HEK293 (cell line): ENCODE results near the gene ITGA2.

Experiments used
- CTCF ChIA-PET: fragments of 350-600 bp; formaldehyde crosslinking; extraction: SDS; loops from one replicate; lab custom pipeline; 2021; ENCODE audit warnings: antibody characterized with exemption; lab: Yijun Ruan, JAX
- POLR2A ChIA-PET: fragments of 300-600 bp; formaldehyde crosslinking; extraction: SDS; loops from one replicate; lab custom pipeline; 2020; ENCODE audit warnings: antibody characterized with exemption, inconsistent platforms; lab: Yijun Ruan, JAX
- H3K27ac ChIP-seq: fragments of 200-500 bp; sonication (Bioruptor generic); 2 replicates; pipeline ENCODE4 v1.5.1; 2014; ENCODE audit warnings: low read depth, low read length, control low read depth, inconsistent platforms; ENCODE audit errors: extremely low read depth
- H3K36me3 ChIP-seq, 2 experiments: fragments of 200-500 bp in 1 of 2; sonication (Bioruptor generic) in 1 of 2; 1 replicate in 1 of 2; 2 replicates in 1 of 2; pipeline ENCODE4 v1.5.1; 2014 to 2017; ENCODE audit warnings: inconsistent platforms in 2 of 2, low read length in 2 of 2; ENCODE audit not compliant: control insufficient read depth in 2 of 2, insufficient read depth in 1 of 2
- H3K4me1 ChIP-seq: fragments of 200-500 bp; sonication (Bioruptor generic); 2 replicates; pipeline ENCODE4 v1.5.1; 2014; ENCODE audit warnings: mild to moderate bottlenecking, low read length, inconsistent platforms; ENCODE audit not compliant: control insufficient read depth, insufficient read depth
- H3K4me3 ChIP-seq: 2 replicates; pipeline ENCODE4 v1.5.1; 2011; ENCODE audit warnings: low read depth, mild to moderate bottlenecking, control low read depth, low read length, moderate library complexity
- H3K9me3 ChIP-seq: fragments of 200-500 bp; sonication (Bioruptor generic); 2 replicates; pipeline ENCODE4 v1.5.1; 2014; ENCODE audit warnings: low read depth, low read length, inconsistent platforms; ENCODE audit not compliant: control insufficient read depth, insufficient read depth
- KLF1 ChIP-seq: fragments of 450-650 bp; formaldehyde crosslinking; IDR thresholded peaks from 2 replicates; pipeline ENCODE4 v1.5.1; 2016; ENCODE audit warnings: missing biosample characterization, missing genetic modification characterization
- OSR2 ChIP-seq: fragments of 450-650 bp; formaldehyde crosslinking; IDR thresholded peaks from 2 replicates; pipeline ENCODE4 v1.5.1; 2016; ENCODE audit warnings: missing biosample characterization, missing genetic modification characterization
- PRDM4 ChIP-seq: fragments of 450-650 bp; formaldehyde crosslinking; IDR thresholded peaks from 2 replicates; pipeline ENCODE4 v1.5.1; 2017; ENCODE audit warnings: missing biosample characterization, missing genetic modification characterization
- SCRT1 ChIP-seq: fragments of 450-650 bp; formaldehyde crosslinking; IDR thresholded peaks from 2 replicates; pipeline ENCODE4 v1.5.1; 2016; ENCODE audit warnings: missing biosample characterization, missing genetic modification characterization, borderline replicate concordance
- ZBTB20 ChIP-seq: fragments of 450-650 bp; formaldehyde crosslinking; IDR thresholded peaks from 2 replicates; pipeline ENCODE4 v1.5.1; 2016; ENCODE audit warnings: missing biosample characterization, missing genetic modification characterization
- ZBTB6 ChIP-seq: fragments of 450-650 bp; formaldehyde crosslinking; IDR thresholded peaks from 2 replicates; pipeline ENCODE4 v1.5.1; 2017; ENCODE audit warnings: missing biosample characterization, missing genetic modification characterization
- ZBTB7A ChIP-seq: fragments of 450-650 bp; formaldehyde crosslinking; IDR thresholded peaks from 2 replicates; pipeline ENCODE4 v1.5.1; 2016; ENCODE audit warnings: low read depth, missing biosample characterization, missing genetic modification characterization
- ZFP37 ChIP-seq: fragments of 450-650 bp; formaldehyde crosslinking; IDR thresholded peaks from 2 replicates; pipeline ENCODE4 v1.5.1; 2016; ENCODE audit warnings: missing biosample characterization, missing genetic modification characterization
- ZNF121 ChIP-seq: fragments of 450-650 bp; formaldehyde crosslinking; IDR thresholded peaks from 2 replicates; pipeline ENCODE4 v1.5.1; 2016; ENCODE audit warnings: missing biosample characterization, missing genetic modification characterization
- ZNF132 ChIP-seq: fragments of 450-650 bp; formaldehyde crosslinking; IDR thresholded peaks from 2 replicates; pipeline ENCODE4 v1.5.1; 2017; ENCODE audit warnings: missing biosample characterization, missing genetic modification characterization, borderline replicate concordance
- ZNF146 ChIP-seq: fragments of 450-650 bp; formaldehyde crosslinking; IDR thresholded peaks from 2 replicates; pipeline ENCODE4 v1.5.1; 2016; ENCODE audit warnings: missing biosample characterization, missing genetic modification characterization
- ZNF2 ChIP-seq: fragments of 450-650 bp; formaldehyde crosslinking; IDR thresholded peaks from 2 replicates; pipeline ENCODE4 v1.5.1; 2016; ENCODE audit warnings: missing biosample characterization, missing genetic modification characterization
- ZNF24 ChIP-seq: fragments of 450-650 bp; formaldehyde crosslinking; IDR thresholded peaks from 2 replicates; pipeline ENCODE4 v1.5.1; 2016; ENCODE audit warnings: missing biosample characterization, missing genetic modification characterization
- ZNF248 ChIP-seq: fragments of 450-650 bp; formaldehyde crosslinking; IDR thresholded peaks from 2 replicates; pipeline ENCODE4 v1.5.1; 2017; ENCODE audit warnings: missing biosample characterization, missing genetic modification characterization
- ZNF280C ChIP-seq: fragments of 450-650 bp; formaldehyde crosslinking; IDR thresholded peaks from 2 replicates; pipeline ENCODE4 v1.5.1; 2016; ENCODE audit warnings: missing biosample characterization, missing genetic modification characterization
- ZNF292 ChIP-seq: fragments of 450-650 bp; formaldehyde crosslinking; IDR thresholded peaks from 2 replicates; pipeline ENCODE4 v1.5.1; 2016; ENCODE audit warnings: low read depth, missing biosample characterization, missing genetic modification characterization, borderline replicate concordance
- ZNF362 ChIP-seq: fragments of 450-650 bp; formaldehyde crosslinking; IDR thresholded peaks from 2 replicates; pipeline ENCODE4 v1.5.1; 2016; ENCODE audit warnings: missing biosample characterization, missing genetic modification characterization
- ZNF37A ChIP-seq: fragments of 450-650 bp; IDR thresholded peaks from 2 replicates; pipeline ENCODE4 v1.5.1; 2018; ENCODE audit warnings: missing biosample characterization, missing genetic modification characterization
- ZNF398 ChIP-seq: fragments of 450-650 bp; formaldehyde crosslinking; IDR thresholded peaks from 2 replicates; pipeline ENCODE4 v1.5.1; 2017; ENCODE audit warnings: missing biosample characterization, missing genetic modification characterization
- ZNF426 ChIP-seq: fragments of 450-650 bp; formaldehyde crosslinking; IDR thresholded peaks from 2 replicates; pipeline ENCODE4 v1.5.1; 2017; ENCODE audit warnings: missing biosample characterization, missing genetic modification characterization, mild to moderate bottlenecking, inconsistent platforms, moderate library complexity
- ZNF513 ChIP-seq: fragments of 450-650 bp; IDR thresholded peaks from 2 replicates; pipeline ENCODE4 v1.5.1; 2018; ENCODE audit warnings: missing biosample characterization, missing genetic modification characterization
- ZNF571 ChIP-seq: fragments of 450-650 bp; formaldehyde crosslinking; IDR thresholded peaks from 2 replicates; pipeline ENCODE4 v1.5.0; 2017; ENCODE audit warnings: missing biosample characterization, missing genetic modification characterization
- ZNF654 ChIP-seq: fragments of 450-650 bp; formaldehyde crosslinking; IDR thresholded peaks from 2 replicates; pipeline ENCODE4 v1.5.1; 2016; ENCODE audit warnings: low read depth, missing biosample characterization, missing genetic modification characterization
- ZNF768 ChIP-seq: fragments of 450-650 bp; formaldehyde crosslinking; IDR thresholded peaks from 2 replicates; pipeline ENCODE4 v1.5.1; 2018; ENCODE audit warnings: missing biosample characterization, mild to moderate bottlenecking, missing genetic modification characterization
- ZSCAN4 ChIP-seq: fragments of 450-650 bp; formaldehyde crosslinking; IDR thresholded peaks from 2 replicates; pipeline ENCODE4 v1.5.1; 2017; ENCODE audit warnings: missing biosample characterization, missing genetic modification characterization

ITGA2 gene

GRCh38 chr5:52989025-52989780, at the start of gene ITGA2:
Gene ITGA2 (plus strand): TSS chr5:52989352. CDS start chr5:52989469, 117 bp downstream.
- ChIA-PET POLR2A (interaction anchor here (0.7 to 2.0 kb wide), 6 partner anchors 20 to 372 kb away, joined by 3 to 9 read pairs (median 3); partner anchors contain the start of gene MOCS2), CTCF (interaction anchor here (0.5 to 4.4 kb wide), 7 partner anchors 27 to 296 kb away, joined by 3 to 44 read pairs (median 3); no protein-coding TSS in a partner anchor)
- Histone ChIP-seq H3K4me3 (peak within 1 kb of the TSS; percentile 77), H3K9me3 (no peaks in the 10 kb centered on the region), H3K27ac (peak within 1 kb of the TSS; percentile 77), H3K4me1 (no peaks in the 10 kb centered on the region; the same call in 1 of the 2 replicates), H3K36me3 (peaks cover 4 to 9% of the 10 kb centered on the region in 2 experiments; a peak in 2 of 3 replicates)
- 0 out of 2 replicates have a peak, but pooled peaks have one; percentile 5 for TF ChIP-seq OSR2 (tag by site-specific recombination)
- no peak for TF ChIP-seq ZBTB6
- TF ChIP-seq ZNF362, result no peak
- TF ChIP-seq ZNF146 (tag by site-specific recombination), result no peak
- no peak for TF ChIP-seq ZNF24 (tag by site-specific recombination)
- TF ChIP-seq ZFP37 (tag by site-specific recombination), result peak; percentile 90; the same call in 1 of the 2 replicates
- TF ChIP-seq SCRT1 (tag by site-specific recombination), result no peak
- 0 out of 2 replicates have a peak, but pooled peaks have one; percentile 10 for TF ChIP-seq ZNF398 (tag by site-specific recombination)
- no peak for TF ChIP-seq ZNF292
- TF ChIP-seq ZNF280C, result no peak
- no peak for TF ChIP-seq ZNF426 (tag by site-specific recombination)
- TF ChIP-seq ZNF132 (tag by site-specific recombination), result no peak
- no peak for TF ChIP-seq ZNF571 (tag by site-specific recombination)
- TF ChIP-seq KLF1 (tag by site-specific recombination), result peak; percentile 73
- no peak for TF ChIP-seq ZNF768 (tag by site-specific recombination)
- no peak for TF ChIP-seq ZNF513 (tag by site-specific recombination)
- TF ChIP-seq ZNF654 (tag by site-specific recombination), result no peak
- peak; percentile 89 for TF ChIP-seq ZBTB20
- TF ChIP-seq ZBTB7A (tag by site-specific recombination), result no peak
- no peak for TF ChIP-seq ZNF37A (tag by site-specific recombination)
- TF ChIP-seq ZNF2, result peak; percentile 44; the same call in 1 of the 2 replicates
- TF ChIP-seq ZSCAN4 (tag by site-specific recombination), result no peak
- TF ChIP-seq PRDM4 (tag by site-specific recombination), result no peak
- TF ChIP-seq ZNF121 (tag by site-specific recombination), result 0 out of 2 replicates have a peak, but pooled peaks have one; percentile 19
- no peak for TF ChIP-seq ZNF248 (tag by site-specific recombination)
